22Rv1 (cell line): ENCODE measurements around the gene VTI1A.

ENCODE experiments used
- H3K27ac ChIP-seq: fragments of 450-650 bp; 2 replicates; pipeline ENCODE4 v1.5.1; 2017
- ZFX ChIP-seq: fragments of 450-650 bp; IDR thresholded peaks from 2 replicates; pipeline ENCODE4 v1.6.1; 2017; ENCODE audit warnings: antibody characterized with exemption, borderline replicate concordance
- TF ChIP-seq, protein P1 (sequence below): fragments of 450-650 bp; IDR thresholded peaks from 2 replicates; pipeline ENCODE4 v1.5.1; 2017; ENCODE audit warnings: mild to moderate bottlenecking

The VTI1A gene

GRCh38 chr10:112615269-112615668 lies 168.3 kb downstream of the VTI1A start:
- no peak for TF ChIP-seq ZFX
- TF ChIP-seq, protein P1, sequence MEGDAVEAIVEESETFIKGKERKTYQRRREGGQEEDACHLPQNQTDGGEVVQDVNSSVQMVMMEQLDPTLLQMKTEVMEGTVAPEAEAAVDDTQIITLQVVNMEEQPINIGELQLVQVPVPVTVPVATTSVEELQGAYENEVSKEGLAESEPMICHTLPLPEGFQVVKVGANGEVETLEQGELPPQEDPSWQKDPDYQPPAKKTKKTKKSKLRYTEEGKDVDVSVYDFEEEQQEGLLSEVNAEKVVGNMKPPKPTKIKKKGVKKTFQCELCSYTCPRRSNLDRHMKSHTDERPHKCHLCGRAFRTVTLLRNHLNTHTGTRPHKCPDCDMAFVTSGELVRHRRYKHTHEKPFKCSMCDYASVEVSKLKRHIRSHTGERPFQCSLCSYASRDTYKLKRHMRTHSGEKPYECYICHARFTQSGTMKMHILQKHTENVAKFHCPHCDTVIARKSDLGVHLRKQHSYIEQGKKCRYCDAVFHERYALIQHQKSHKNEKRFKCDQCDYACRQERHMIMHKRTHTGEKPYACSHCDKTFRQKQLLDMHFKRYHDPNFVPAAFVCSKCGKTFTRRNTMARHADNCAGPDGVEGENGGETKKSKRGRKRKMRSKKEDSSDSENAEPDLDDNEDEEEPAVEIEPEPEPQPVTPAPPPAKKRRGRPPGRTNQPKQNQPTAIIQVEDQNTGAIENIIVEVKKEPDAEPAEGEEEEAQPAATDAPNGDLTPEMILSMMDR: no peak
- H3K27ac ChIP-seq: no peak overlapping the region

- TF ChIP-seq ZFX: no peak
- TF ChIP-seq, protein P1: no peak
- no peak overlapping the region for H3K27ac ChIP-seq
Measured at GRCh38 chr10:112616647-112617046, 169.6 kb downstream of the VTI1A start.

DNA sequence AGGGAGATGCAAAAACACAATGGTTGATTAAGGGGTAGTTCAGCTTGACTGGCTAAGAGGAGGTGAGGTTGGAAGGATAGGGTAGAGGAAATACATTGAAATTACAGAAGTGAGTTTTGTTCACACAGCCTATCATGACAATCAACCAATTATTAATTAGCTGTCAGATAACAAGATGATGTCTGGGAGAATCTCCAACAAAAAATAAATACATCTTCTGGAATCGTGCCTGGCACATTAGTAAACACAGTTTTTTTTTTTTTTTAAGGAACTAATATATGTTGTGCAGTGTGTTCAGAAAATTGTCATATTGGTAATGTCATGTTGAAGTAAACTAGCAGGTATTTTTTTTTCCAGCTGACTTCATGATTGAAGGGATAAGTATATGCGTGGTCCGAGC lies 171.8 kb downstream of the VTI1A start:
- no peak for TF ChIP-seq ZFX
- TF ChIP-seq, protein P1: no peak
- no peak overlapping the region for H3K27ac ChIP-seq

DNA sequence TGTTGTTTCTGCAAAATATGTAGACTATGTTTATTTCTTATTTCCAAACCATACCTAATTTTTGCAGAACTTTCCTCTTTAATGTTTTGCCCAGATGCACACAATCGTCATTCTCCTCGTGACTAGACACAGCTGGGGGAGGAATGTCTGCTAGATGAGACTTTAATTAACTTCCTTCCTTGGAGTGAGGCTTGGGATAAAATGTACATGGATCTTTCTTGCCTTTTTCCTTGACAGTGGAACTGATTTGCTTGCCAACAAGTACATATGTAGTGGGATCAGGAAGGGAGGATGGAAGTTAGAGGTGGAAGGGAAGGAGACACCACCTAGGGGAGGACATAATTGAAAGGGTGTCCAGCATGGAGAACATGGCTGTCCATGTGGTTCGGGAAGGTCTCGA lies 172.5 kb downstream of the VTI1A start:
- no peak overlapping the region for H3K27ac ChIP-seq
- TF ChIP-seq, protein P1: no peak
- TF ChIP-seq ZFX: no peak

DNA sequence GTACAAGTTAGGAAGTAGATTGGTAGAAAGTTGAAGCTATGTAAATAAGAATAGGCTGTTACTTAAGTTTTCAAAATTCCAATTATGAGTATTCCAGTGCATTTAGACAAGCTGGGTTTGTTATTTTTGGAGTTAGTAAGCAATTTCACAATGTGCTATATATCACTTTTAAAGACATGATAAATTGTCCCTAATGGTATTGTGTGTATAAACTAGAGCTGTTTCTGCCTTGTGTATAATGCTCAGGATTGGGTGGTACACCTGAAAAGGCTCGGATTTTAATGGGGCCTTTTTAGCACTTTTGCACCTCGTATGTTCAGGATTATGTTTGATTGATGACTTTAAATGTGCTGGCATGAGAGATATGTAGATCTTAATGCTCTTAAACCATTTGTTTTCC lies 175.8 kb downstream of the VTI1A start:
- no peak overlapping the region for H3K27ac ChIP-seq
- TF ChIP-seq ZFX: no peak
- TF ChIP-seq, protein P1: no peak

DNA sequence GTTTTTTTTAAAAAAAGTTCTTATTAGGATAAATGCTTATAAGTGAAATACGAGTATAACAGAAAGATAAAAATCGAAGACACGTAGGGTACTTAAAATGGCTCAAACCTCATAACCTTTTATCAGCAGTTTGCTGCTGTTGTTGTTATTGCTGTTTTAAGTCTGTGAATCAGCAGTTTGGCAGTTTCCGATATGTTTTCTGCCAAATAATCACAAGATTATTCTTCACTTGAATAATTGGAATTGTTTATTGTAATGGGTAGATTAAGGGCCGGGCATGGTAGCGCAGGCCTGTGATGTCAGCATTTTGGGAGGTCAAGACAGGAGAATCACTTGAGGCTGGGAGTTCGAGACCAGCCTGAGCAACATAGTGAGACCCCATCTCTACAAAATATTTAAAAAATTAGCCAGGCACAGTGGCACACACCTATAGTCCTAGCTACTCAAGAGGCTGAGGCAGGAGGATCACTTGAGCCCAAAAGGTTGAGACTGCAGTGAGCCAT lies 177.6 kb downstream of the VTI1A start:
- TF ChIP-seq, protein P1: no peak
- TF ChIP-seq ZFX: no peak

DNA sequence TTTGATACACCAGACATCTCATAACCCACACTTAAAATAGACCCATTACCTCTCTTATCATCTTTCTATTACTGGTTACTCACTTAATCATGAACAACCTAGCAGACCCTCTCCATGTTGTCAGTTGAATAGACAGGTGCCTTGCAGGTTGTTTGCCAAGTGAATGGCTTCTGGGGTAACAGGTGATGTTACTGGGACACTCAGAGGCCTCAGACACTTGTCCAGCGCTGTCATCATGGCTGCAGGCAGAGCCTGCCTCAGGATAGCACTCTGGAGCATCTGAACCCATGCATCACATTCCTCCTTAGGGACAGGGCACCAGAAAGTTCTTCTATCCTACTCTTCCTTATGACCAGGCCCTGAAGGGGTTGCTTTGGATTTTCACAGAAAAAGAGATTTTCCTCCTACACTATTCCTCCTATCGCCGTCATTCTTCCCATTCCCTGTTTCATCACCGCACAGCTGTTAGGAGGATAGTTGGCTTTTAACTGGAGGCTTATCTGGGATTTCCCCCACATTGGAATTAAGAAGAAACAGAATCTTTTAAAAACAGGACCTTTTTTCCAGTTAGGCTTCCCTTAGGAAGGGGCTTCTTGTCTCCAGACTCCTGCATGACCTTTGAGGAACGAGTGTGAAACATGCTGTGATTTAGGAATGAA lies 182.1 kb downstream of the VTI1A start:
- no peak for TF ChIP-seq ZFX
- TF ChIP-seq, protein P1: no peak
- no peak overlapping the region for H3K27ac ChIP-seq

More for the DNA sequence above, 177.6 kb downstream of the VTI1A start:
- H3K27ac ChIP-seq: no peak overlapping the region
